Measurements from ENCODE around the gene PLCL1.
"Not testable (repeated sequence)": the region's sequence is repeated elsewhere in the genome, so short reads cannot be mapped to it uniquely, and the experiment has no call there.

PLCL1 gene

GRCh38 chr2:198178766-198179165 is 374.4 kb downstream of the PLCL1 start:
- no peak for DNase-seq (ENCODE audit: low read depth)

DNA sequence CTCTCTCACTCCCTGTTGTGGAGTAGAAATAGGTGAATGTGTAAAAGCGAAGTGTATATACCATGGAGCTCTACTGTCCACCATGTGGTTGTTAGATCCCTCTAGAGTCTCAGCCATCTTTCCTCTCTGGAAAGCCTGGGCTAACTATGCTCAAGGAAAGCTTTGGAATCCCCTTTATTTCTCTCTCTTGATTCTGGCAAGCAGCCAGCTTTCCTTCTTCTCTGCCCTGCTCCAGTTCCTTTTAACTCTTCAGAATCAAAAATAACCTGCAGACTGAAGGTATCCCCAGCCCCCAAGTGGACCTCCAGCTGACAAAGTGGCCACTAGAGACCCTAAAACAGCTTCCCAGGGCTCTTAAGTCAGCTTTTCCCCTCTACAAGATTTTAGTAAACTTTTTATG is 381.9 kb downstream of the PLCL1 start:
- DNase-seq (ENCODE audit: low read depth): no peak

- no peak for DNase-seq (ENCODE audit: low read depth)
Observed at GRCh38 chr2:198187841-198188240, 383.4 kb downstream of the PLCL1 start.

- no peak for DNase-seq (ENCODE audit: low read depth)
Observed at GRCh38 chr2:198188982-198189381, 384.6 kb downstream of the PLCL1 start.

- DNase-seq (ENCODE audit: low read depth): no peak
Observed at GRCh38 chr2:198191651-198192050, 387.3 kb downstream of the PLCL1 start.

DNA sequence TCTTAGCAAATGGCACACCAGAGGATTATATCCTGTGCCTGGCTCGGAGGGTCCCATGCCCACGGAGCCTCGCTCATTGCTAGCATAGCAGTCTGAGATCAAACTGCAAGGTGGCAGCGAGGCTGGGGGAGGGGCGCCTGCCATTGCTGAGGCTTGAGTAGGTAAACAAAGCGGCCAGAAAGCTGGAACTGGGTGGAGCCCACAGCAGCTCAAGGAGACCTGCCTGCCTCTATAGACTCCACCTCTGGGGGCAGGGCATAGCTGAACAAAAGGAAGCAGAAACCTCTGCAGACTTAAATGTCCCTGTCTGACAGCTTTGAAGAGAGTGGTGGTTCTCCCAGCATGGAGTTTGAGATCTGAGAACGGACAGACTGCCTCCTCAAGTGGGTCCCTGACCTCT is 392.2 kb downstream of the PLCL1 start:
- DNase-seq (ENCODE audit: low read depth): not testable (repeated sequence)

Measured in activated T-helper 9 cell treated with anti-CD3 and anti-CD28 coated beads, Interleukin-2, amount 50 U/mL, for 16 hours (primary cell).